AG09309 (cell line): ENCODE data around the gene PLEKHM3.

Source experiments
- DNase-seq: peaks from one replicate; pipeline ENCODE4 v3.0.0-alpha.2; 2010; ENCODE audit warnings: low read depth
- H3K4me3 ChIP-seq: 2 replicates; pipeline ENCODE4 v1.5.1; 2011; ENCODE audit warnings: mild to moderate bottlenecking, low read depth, low read length, moderate library complexity; ENCODE audit not compliant: control insufficient read depth
- CTCF ChIP-seq: IDR thresholded peaks from 2 replicates; pipeline ENCODE4 v1.5.1; 2011; ENCODE audit warnings: mild to moderate bottlenecking, low read depth, low read length, inconsistent platforms; ENCODE audit not compliant: insufficient read depth, control insufficient read depth; ENCODE audit errors: missing control alignments

PLEKHM3 gene

GRCh38 chr2:207830778-207831438 is 194.4 kb downstream of the PLEKHM3 start:
- TF ChIP-seq CTCF, result no peak
- DNase-seq, result no peak
- H3K4me3 ChIP-seq, result no peak overlapping the region

GRCh38 chr2:207828361-207829057 is 196.8 kb downstream of the PLEKHM3 start:
- no peak for TF ChIP-seq CTCF
- H3K4me3 ChIP-seq, result no peak overlapping the region
- no peak for DNase-seq

GRCh38 chr2:207825978-207826377 is 199.3 kb downstream of the PLEKHM3 start:
- TF ChIP-seq CTCF, result no peak
- no peak for DNase-seq
- H3K4me3 ChIP-seq, result no peak overlapping the region

- H3K4me3 ChIP-seq, result no peak overlapping the region
- DNase-seq, result no peak
- no peak for TF ChIP-seq CTCF
Observed at GRCh38 chr2:207825045-207825954, 200.0 kb downstream of the PLEKHM3 start.

GRCh38 chr2:207823865-207824264 is 201.5 kb downstream of the PLEKHM3 start:
- no peak for TF ChIP-seq CTCF
- no peak for DNase-seq
- H3K4me3 ChIP-seq, result no peak overlapping the region
